Measurements from ENCODE around the gene TSPOAP1.
"Not testable (repeated sequence)": the region's sequence is repeated elsewhere in the genome, so short reads cannot be mapped to it uniquely, and the experiment has no call there.

Gene TSPOAP1

DNA sequence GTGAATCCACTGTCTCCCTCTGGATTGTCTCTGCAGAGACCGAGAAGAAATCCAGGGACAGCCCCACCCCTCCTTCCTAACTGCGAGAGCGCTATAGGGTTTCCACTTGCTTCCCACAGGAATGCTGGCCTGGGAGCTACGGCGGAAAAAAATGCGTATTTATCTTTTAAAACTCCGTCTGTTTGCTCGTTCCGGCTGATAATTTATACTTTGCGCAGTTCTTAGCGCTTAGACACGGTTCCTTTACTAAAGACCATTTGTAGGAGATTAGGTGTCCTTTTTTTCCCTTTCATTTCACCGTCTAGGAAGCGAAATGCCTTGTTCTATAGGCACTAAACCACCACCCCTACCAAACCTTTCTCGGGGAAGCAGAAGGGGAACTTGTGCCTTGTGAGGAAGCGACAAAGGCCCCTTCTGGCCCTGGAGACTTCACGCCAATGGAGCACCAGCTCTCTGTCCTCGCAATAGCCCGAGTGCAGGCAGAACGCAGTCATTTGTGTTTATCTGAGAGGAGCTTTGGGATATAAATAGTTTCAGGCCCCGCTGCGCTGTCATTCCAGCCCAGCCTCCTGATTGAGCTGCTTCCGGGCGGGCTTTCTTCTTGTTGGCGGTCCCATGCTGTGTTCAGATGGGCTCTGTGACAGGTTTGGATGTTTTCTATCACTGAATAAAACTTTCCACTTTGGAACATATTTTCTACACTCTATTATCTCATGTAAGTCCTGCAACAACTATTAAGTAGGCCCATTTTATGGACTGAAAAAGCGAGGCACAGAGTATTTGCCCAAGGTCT is 24.2 kb upstream of the TSPOAP1 start:
- Mint-ChIP-seq H3K4me3 (peak overlapping the region; percentile 100), H3K27me3 (no peaks in the 10 kb centered on the region), H3K36me3 (peaks cover 29% of the 10 kb centered on the region), H3K4me1 (peaks cover 38% of the 10 kb centered on the region), H3K9me3 (no peaks in the 10 kb centered on the region), H3K27ac (peak overlapping the region; percentile 95)
- ATAC-seq, result peak; percentile 41

DNA sequence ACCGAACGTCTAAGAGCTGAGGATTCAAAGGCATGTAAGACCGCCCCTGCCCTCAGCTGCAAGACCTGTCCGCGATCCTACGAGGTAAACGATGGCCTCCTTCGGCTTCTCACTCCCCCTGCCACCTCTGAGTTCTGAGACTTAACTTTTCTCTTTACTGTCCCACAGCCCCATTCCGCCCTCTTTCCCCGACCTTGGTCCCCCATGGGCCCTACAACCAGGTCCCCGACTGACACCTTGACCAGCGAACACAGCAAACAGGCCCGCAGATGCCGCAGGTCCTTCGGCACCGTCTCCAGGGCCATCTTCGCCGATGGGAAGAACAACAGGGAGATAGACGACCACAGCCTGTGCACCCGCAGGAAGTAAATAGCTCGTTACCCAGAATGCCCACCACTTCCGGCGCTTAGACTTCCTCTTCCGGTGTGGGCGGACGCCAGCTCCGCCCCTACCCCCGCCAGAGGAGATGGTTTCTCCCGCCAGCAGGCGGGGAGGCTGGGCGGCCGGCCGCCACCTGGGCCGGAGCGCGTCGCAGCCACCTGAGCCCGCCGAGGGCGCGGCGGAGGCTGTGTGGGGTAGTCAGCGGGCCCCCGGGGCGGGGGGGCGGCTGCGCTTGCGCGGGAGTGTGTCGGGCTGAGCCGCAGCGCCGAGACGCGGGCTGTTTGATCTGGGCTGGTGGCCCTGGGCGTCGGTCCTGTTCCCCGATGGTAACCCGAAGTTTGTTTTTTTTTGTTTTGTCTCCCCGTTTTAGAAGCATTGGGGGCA is 23.4 kb upstream of the TSPOAP1 start, which contains the start of gene SUPT4H1:
TSS of gene SUPT4H1 (minus strand) at position 371 of the 765 bp plus-strand sequence. CDS start at position 305, 66 bp downstream.
- no peaks in the 10 kb centered on the region for H3K9me3 Mint-ChIP-seq
- peaks cover 37% of the 10 kb centered on the region for H3K36me3 Mint-ChIP-seq
- no peaks in the 10 kb centered on the region for H3K27me3 Mint-ChIP-seq
- peak; percentile 99 for ATAC-seq
- H3K4me1 Mint-ChIP-seq, result peaks cover 44% of the 10 kb centered on the region
- H3K4me3 Mint-ChIP-seq, result peak within 1 kb of the TSS; percentile 100
- peak within 1 kb of the TSS; percentile 95 for H3K27ac Mint-ChIP-seq

DNA sequence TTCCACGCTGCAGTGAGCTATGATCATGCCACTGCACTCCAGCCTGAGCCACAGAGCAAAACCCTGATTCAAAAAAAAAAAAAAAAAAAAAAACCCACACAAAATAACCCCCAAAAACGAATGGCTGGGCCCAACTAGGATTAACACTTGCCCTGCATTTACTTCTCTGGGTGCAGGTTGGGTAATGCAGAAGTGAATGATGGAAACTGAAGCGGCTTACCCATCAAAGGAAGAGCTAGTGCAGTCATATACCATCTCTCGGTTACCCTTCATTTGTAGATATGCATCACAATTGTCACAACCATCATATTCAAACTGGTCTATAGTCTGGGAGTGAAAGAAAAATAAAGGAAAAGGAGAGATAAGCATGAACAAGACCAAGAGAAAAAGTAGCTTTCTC is 22.6 kb upstream of the TSPOAP1 start:
- no peak for ATAC-seq
- peak overlapping the region; percentile 95 for H3K27ac Mint-ChIP-seq
- no peaks in the 10 kb centered on the region for H3K27me3 Mint-ChIP-seq
- H3K4me1 Mint-ChIP-seq, result peaks cover 52% of the 10 kb centered on the region
- H3K9me3 Mint-ChIP-seq, result no peaks in the 10 kb centered on the region
- H3K4me3 Mint-ChIP-seq, result peak overlapping the region; percentile 100
- peaks cover 45% of the 10 kb centered on the region for H3K36me3 Mint-ChIP-seq

DNA sequence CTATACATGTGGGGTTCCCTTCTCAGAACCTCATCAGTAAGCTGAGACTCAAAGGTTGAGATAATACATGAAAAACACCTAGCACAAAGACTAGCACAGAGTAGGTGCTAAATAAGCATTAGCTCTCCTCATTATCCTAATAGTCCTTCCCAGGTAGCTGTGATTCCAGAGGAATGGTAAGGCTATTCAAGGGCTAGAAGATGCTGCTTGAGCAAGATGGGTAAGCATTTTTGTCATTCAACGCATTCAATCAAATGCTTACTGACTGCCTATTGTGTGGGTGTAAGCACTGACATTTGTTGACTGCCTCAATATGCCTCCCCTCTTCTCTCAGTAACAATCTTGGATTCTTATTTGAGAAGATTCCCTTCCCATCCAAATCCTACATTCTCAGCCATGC is 19.4 kb upstream of the TSPOAP1 start:
- H3K4me3 Mint-ChIP-seq, result no peak overlapping the region
- H3K36me3 Mint-ChIP-seq, result peaks cover 66% of the 10 kb centered on the region
- no peak for ATAC-seq
- H3K9me3 Mint-ChIP-seq, result no peaks in the 10 kb centered on the region
- H3K27ac Mint-ChIP-seq, result peak overlapping the region; percentile 100
- peaks cover 75% of the 10 kb centered on the region for H3K4me1 Mint-ChIP-seq
- no peaks in the 10 kb centered on the region for H3K27me3 Mint-ChIP-seq

DNA sequence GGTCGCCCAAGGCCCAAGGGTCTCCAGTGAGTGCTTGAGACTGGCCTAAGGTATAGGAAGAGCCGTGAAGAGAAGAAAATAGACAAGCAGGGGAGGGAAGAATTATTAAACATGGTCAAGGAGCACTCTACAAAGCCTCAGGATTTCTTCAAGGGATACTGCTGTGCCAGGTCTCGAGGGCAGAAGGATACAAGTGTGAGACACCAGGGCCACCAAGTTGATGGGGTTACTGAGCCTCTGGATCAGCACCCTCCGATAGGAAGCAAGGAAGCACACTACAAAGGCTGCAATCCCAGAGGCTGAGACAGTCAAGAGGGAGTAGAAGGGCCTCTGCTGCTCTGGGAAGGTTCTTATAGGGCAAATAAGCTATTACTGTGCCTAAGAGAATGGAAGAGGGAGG is 16.9 kb upstream of the TSPOAP1 start:
- Mint-ChIP-seq H3K27me3 (no peaks in the 10 kb centered on the region), H3K4me1 (peaks cover 80% of the 10 kb centered on the region), H3K9me3 (no peaks in the 10 kb centered on the region), H3K27ac (peak overlapping the region; percentile 100), H3K4me3 (peak overlapping the region; percentile 76), H3K36me3 (peaks cover 72% of the 10 kb centered on the region)
- ATAC-seq, result no peak

DNA sequence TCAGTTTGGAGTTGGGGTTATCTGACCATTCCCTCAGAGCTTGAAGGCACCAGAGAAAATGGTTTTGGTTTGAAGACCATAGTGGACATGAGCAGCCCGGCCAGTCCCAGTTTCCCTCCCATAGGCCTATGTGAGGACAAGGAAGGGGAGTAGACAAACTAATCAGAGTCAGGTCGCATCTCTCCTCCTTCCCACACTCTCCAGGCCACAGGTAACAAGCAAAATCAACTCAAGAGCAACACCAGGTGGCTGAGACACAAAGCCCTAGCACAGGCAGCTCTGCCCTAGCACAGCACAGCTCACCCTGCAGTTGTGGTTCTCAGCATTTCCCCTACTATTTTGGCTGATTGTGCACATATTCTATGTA is 16.2 kb upstream of the TSPOAP1 start:
- H3K27ac Mint-ChIP-seq, result peak overlapping the region; percentile 100
- H3K4me1 Mint-ChIP-seq, result peaks cover 84% of the 10 kb centered on the region
- no peaks in the 10 kb centered on the region for H3K9me3 Mint-ChIP-seq
- peaks cover 70% of the 10 kb centered on the region for H3K36me3 Mint-ChIP-seq
- peak overlapping the region; percentile 76 for H3K4me3 Mint-ChIP-seq
- H3K27me3 Mint-ChIP-seq, result no peaks in the 10 kb centered on the region
- ATAC-seq, result peak; percentile 87

DNA sequence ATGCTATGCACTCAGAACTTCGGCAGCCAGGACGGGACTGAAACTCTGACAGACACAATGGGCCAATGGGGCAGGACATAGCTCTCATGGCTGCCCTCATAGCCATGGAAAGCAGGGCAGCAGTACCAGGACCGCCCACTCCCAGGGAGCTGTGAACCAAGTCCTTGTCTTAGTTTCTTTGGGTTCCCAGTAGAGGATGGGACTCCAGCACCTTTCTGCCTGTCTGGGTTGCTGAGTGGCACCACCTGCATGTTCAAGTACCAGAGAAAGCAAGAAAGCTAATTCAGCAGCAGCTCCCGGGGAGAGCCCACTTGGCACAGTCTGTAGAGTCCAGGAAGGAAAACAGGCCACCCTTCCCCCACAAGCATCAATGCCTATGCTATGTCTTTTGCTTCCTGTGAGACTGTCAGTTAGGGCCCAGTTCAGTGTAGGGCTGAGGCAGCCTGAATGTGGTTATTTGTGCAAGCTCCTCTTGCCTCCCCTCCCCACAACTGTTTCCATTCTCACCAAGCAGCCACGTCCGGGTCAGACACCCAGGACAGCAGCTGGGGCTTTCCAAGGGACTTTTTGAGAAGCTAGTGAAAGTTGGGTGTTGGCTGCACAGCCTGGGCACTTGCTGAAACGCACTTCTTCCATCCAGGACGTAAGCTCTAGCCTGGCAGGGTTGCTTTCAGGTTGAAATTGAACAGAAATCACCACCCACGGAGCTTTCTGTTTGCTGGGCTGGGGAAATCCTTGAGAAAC is 15.6 kb upstream of the TSPOAP1 start:
- H3K4me3 Mint-ChIP-seq, result peak overlapping the region; percentile 76
- peak overlapping the region; percentile 100 for H3K27ac Mint-ChIP-seq
- no peaks in the 10 kb centered on the region for H3K27me3 Mint-ChIP-seq
- peak; percentile 96 for ATAC-seq
- peaks cover 80% of the 10 kb centered on the region for H3K4me1 Mint-ChIP-seq
- H3K9me3 Mint-ChIP-seq, result no peaks in the 10 kb centered on the region
- peaks cover 68% of the 10 kb centered on the region for H3K36me3 Mint-ChIP-seq

DNA sequence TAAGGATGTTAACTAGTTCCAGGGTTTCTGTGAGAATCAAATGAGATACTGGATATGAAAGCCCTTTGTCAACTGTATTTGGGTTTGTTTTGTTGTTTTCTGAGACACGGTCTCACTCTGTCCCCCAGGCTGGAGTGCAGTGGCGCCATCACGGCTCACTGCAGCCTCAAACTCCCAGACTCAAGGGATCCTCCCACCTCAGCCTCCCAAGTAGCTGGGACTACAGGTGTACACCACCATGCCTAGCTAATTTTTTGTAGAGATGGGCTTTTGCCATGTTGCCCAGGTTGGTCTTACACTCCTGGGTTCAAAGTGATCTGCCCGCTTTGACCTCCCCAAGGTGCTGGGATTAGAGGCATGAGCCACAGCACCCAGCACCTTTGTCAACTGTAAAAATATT is 14.5 kb upstream of the TSPOAP1 start:
- no peak for ATAC-seq
- H3K27me3 Mint-ChIP-seq, result no peaks in the 10 kb centered on the region
- peak overlapping the region; percentile 100 for H3K27ac Mint-ChIP-seq
- peak overlapping the region; percentile 76 for H3K4me3 Mint-ChIP-seq
- peaks cover 60% of the 10 kb centered on the region for H3K36me3 Mint-ChIP-seq
- H3K9me3 Mint-ChIP-seq, result no peaks in the 10 kb centered on the region
- peaks cover 82% of the 10 kb centered on the region for H3K4me1 Mint-ChIP-seq

DNA sequence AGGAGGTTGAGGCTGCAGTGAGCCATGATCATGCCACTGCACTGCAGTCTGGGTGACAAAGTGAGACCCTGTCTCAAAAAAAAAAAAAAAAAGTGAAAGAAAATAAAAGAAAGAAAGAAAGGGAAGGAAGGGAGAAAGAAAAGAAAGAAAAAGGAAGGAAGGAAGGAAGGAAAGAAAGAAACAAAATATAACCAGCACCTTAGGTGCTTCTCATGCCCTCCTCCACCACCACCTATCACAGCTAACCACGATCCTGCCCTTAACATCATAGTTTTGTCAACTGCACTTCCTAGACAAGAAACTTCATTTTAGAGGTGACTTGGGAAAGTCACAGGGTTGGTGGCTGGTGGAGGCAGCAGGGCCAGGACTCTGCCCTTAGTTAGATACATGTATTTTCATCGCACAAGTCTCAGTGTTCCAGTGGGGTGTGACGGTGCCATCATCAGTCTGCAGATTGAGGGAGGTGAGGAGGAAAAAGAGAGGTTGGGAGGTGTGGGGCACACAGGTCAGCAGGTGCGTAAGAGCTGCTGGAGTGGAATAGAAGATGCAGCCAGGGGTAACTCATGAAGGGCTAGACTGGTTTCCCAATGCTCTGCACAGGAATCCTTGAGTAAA is 13.4 kb upstream of the TSPOAP1 start:
- no peaks in the 10 kb centered on the region for H3K9me3 Mint-ChIP-seq
- peak overlapping the region; percentile 79 for H3K4me3 Mint-ChIP-seq
- H3K27ac Mint-ChIP-seq, result peak overlapping the region; percentile 100
- no peaks in the 10 kb centered on the region for H3K27me3 Mint-ChIP-seq
- H3K36me3 Mint-ChIP-seq, result peaks cover 48% of the 10 kb centered on the region
- no peak for ATAC-seq
- peaks cover 87% of the 10 kb centered on the region for H3K4me1 Mint-ChIP-seq

DNA sequence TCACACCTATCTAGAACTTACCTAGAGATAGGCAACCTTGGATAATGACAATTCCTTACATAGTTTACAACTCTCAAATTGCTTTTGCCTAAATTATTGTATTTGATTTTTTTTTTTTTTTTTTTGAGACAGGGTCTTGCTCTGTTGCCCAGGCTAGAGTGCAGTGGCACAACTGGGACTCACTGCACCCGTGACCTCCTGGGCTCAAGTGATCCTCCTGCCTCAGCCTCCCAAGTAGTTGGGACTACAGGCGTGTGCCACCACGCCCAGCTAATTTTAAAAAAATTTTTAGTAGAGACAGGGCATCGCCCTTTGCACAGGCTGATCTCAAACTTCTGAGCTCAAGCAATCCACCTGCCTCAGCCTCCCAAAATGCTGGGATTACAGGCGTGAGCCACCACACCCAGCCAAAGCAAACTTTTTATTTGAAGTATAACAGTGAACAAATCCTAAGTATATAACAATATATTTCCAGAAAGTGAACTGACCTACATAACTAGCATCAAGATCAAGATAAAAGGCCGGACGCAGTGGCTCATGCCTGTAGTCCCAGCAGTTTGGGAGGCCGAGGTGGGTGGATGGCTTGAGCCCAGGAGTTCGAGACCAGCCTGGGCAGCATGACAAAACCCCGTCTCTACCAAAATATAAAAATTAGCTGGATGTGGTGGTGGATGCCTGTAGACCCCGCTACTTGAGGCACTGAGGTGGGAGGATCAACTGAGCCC is 12.7 kb upstream of the TSPOAP1 start:
- H3K36me3 Mint-ChIP-seq, result peaks cover 41% of the 10 kb centered on the region
- H3K27ac Mint-ChIP-seq, result peak overlapping the region; percentile 100
- not testable (repeated sequence) for H3K27me3 Mint-ChIP-seq, H3K9me3 Mint-ChIP-seq, ATAC-seq
- peak overlapping the region; percentile 79 for H3K4me3 Mint-ChIP-seq
- H3K4me1 Mint-ChIP-seq, result peaks cover 87% of the 10 kb centered on the region

DNA sequence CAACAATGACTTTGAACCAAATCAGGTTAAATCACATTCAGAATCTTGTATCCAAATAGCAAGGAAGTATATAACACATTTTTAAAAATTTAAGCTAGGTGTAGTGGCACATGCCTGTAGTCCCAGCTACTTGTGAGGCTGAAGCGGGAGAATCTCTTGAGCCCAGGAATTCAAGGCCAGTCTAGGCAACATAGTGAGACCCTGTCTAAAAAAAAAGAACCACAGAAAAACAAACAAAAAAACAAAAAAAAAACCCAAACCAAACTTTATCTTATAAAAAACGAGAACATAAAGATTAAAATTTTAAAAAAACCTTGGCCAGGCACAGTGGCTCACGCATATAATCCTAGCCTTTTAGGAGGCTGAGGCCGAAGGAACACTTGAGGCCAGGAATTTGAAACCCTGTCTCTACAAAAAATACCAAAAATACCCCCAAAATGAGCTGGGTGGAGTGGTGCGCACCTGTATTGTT is 11.8 kb upstream of the TSPOAP1 start:
- peak overlapping the region; percentile 98 for H3K4me3 Mint-ChIP-seq
- H3K27ac Mint-ChIP-seq, result peak overlapping the region; percentile 100
- no peaks in the 10 kb centered on the region for H3K9me3 Mint-ChIP-seq
- H3K4me1 Mint-ChIP-seq, result peaks cover 87% of the 10 kb centered on the region
- H3K27me3 Mint-ChIP-seq, result no peaks in the 10 kb centered on the region
- peaks cover 34% of the 10 kb centered on the region for H3K36me3 Mint-ChIP-seq
- no peak for ATAC-seq

DNA sequence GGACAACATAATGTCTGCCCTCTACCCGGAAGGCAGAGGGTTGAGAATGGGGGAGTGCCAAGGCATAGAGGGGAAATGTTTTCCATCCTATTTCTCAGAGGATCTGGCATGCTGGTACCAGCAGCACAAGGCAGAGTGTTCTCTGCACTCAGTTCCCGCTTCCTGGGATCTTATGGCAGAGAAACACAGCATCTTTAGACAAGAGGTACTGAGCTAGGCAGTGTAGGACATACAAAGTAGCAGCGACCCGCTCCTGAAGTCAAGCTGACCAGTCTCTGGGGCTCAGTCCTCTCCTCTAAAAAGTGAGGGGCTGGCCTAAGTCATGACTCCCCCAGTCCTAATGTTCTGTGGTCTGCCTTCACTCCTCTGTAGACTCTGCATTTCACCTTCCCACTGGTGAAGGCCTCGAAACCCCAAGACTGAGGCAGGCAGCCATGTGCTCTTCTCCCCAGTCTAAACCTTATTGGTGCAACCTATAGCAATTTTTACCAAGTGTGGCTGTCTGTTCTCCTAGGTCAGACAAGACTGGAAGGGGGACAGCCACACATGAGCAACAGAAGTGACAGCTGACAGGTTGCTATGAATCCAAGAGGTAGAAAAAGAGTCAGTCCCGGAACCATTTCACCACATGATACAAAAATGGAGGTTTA is 11.3 kb upstream of the TSPOAP1 start:
- no peaks in the 10 kb centered on the region for H3K27me3 Mint-ChIP-seq
- H3K4me3 Mint-ChIP-seq, result peak overlapping the region; percentile 98
- ATAC-seq, result no peak
- H3K36me3 Mint-ChIP-seq, result peaks cover 28% of the 10 kb centered on the region
- H3K27ac Mint-ChIP-seq, result peak overlapping the region; percentile 100
- peaks cover 87% of the 10 kb centered on the region for H3K4me1 Mint-ChIP-seq
- no peaks in the 10 kb centered on the region for H3K9me3 Mint-ChIP-seq

DNA sequence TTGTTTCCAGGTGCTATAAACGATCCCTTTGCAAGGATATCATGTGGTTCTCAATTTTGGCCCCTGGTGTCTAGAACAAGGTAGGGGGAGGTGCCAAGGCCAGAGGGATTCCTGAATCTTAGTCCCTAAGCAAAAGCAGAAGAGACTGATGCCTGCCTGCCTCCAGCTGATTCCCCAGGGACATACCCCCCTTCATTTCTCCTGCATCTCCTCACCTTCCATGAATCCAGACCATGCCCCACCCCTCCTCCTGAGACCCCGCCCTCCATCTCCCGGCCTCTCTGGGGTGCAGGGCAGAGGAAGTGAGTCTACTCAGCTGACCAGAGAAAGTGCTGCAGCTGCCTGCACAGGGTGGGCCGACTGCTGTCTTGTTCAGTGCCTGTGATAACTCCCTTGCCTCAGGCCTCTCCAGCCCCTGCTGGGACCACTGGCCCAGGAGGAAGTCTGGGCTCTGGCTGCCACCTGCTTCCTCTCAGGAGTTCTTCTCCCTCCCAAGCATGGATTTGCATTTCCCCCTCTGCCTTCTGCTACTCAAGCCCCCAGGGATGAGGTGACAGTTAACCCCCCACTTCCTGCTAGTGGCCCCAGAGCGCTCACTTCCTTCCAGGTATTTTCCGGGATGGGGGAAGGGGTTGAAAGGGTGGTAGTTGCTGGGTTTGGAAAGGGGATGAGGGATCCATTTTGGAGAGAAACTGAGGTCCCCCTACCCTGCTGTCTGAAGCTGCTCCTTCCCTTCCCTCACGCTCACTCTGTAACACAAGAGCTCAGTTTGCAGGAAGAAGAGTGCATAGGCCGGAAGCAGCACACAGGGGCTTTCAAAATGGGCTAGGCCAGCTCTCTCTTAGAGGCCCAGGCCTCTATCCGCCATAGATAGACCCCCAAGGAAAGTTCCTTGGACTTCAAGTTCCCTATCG is 10.5 kb upstream of the TSPOAP1 start:
- Mint-ChIP-seq H3K4me1 (peaks cover 91% of the 10 kb centered on the region), H3K9me3 (no peaks in the 10 kb centered on the region), H3K4me3 (peak overlapping the region; percentile 98), H3K36me3 (peaks cover 25% of the 10 kb centered on the region), H3K27ac (peak overlapping the region; percentile 100), H3K27me3 (no peaks in the 10 kb centered on the region)
- peak; percentile 67 for ATAC-seq
